HG03039 (cell line): ENCODE results near the gene RNASE11.
"Not testable (repeated sequence)": the region's sequence is repeated elsewhere in the genome, so short reads cannot be mapped to it uniquely, and the experiment has no call there.

Experiments used
- ATAC-seq: cut with Tn5 transposase; IDR thresholded peaks from one replicate; pipeline ENCODE4 v1.9.1; 2021; ENCODE audit warnings: mild to moderate bottlenecking, moderate library complexity; ENCODE audit not compliant: unreplicated experiment

Gene RNASE11

GRCh38 chr14:20587489-20588154, at the start of gene RNASE11:
Gene RNASE11, minus strand, starts transcription at chr14:20588001.
- ATAC-seq: no peak

- peak; percentile 69 for ATAC-seq
Measured at GRCh38 chr14:20632831-20633691, 45.3 kb upstream of the RNASE11 start.

- peak; percentile 11 for ATAC-seq
Measured at GRCh38 chr14:20632448-20632830, 44.6 kb upstream of the RNASE11 start.

- peak; percentile 7 for ATAC-seq
Measured at GRCh38 chr14:20631880-20632389, 44.1 kb upstream of the RNASE11 start.

GRCh38 chr14:20631023-20631879, 43.5 kb upstream of the RNASE11 start:
- peak; percentile 18 for ATAC-seq

GRCh38 chr14:20630340-20631022, 42.7 kb upstream of the RNASE11 start:
- ATAC-seq: no peak

- no peak for ATAC-seq
Measured at GRCh38 chr14:20628063-20628854, 40.5 kb upstream of the RNASE11 start.

- ATAC-seq: no peak
Measured at GRCh38 chr14:20627346-20628027, 39.7 kb upstream of the RNASE11 start.

- ATAC-seq: no peak
Measured at GRCh38 chr14:20626274-20626673, 38.5 kb upstream of the RNASE11 start.

- no peak for ATAC-seq
Measured at GRCh38 chr14:20624495-20625070, 36.8 kb upstream of the RNASE11 start.

GRCh38 chr14:20623798-20624197, 36.0 kb upstream of the RNASE11 start:
- ATAC-seq: no peak

- no peak for ATAC-seq
Measured at GRCh38 chr14:20622816-20623291, 35.1 kb upstream of the RNASE11 start.

GRCh38 chr14:20620798-20621478, 33.1 kb upstream of the RNASE11 start:
- no peak for ATAC-seq

- not testable (repeated sequence) for ATAC-seq
Measured at GRCh38 chr14:20619688-20620087, 31.9 kb upstream of the RNASE11 start.

GRCh38 chr14:20618271-20618749, 30.5 kb upstream of the RNASE11 start:
- ATAC-seq: no peak

GRCh38 chr14:20617138-20618003, 29.6 kb upstream of the RNASE11 start:
- no peak for ATAC-seq

GRCh38 chr14:20615996-20616395, 28.2 kb upstream of the RNASE11 start:
- no peak for ATAC-seq
